HG03378 (cell line): ENCODE results near the gene SMC6.

Source experiments
- ATAC-seq: cut with Tn5 transposase; IDR thresholded peaks from one replicate; pipeline ENCODE4 v1.9.1; 2021; ENCODE audit warnings: mild to moderate bottlenecking, moderate library complexity; ENCODE audit not compliant: unreplicated experiment

The SMC6 gene

DNA sequence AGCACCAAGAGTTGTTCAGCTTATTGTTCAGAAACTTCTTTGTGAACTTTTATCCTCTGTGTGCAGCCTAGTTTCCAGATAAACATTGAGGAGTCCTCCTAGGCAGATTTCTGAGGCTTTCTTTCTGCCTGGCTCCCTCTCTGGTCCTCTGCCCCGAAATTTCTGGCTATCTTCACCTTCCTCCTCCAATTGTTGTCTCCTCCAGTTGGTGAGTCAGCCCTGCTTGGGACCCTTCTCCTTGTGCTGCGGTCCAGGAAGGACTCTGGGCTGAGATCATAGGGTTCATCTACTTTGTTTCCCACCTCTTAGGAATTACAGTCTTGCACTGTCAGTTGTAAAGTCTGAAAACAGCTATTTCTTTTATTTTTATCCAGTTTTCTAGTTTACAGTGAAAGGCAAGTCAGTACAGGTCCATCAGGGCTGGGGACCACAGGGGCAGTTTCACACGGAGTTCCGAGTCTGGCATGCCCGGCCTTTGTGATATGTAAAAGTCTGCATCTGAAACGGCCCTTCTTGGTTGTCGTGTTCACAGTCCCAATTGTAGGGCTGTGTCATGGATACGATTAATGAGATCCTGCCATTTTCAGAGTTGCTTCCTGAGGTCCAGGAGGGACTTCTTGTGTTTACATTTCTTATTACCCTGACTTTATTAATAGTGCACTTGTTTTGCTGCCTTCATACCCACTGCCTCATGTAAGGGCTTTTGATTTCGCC, 100.8 kb downstream of the SMC6 start:
- no peak for ATAC-seq

DNA sequence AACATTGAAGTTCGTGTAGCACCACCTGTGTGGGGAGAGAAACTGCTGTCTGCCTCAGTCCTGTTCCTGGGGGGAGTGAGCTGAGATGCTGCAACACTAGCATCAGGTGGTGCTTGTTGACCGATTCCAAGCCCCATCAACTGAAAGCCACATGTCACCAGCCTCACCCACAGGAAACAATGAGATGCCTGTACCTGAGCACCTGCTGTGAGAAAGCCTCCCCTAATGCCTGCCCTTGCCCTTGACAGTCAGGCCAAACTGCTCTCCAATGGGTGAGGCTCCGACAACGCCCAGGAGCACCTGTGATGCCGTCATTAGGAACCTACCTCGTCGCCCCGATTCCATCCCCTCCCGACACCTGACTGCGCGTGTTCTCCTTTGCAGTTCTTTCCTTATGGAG, 104.6 kb downstream of the SMC6 start:
- no peak for ATAC-seq

- ATAC-seq = no peak
These were observed 105.0 kb downstream of the SMC6 start for GRCh38 chr2:17648581-17648980.

DNA sequence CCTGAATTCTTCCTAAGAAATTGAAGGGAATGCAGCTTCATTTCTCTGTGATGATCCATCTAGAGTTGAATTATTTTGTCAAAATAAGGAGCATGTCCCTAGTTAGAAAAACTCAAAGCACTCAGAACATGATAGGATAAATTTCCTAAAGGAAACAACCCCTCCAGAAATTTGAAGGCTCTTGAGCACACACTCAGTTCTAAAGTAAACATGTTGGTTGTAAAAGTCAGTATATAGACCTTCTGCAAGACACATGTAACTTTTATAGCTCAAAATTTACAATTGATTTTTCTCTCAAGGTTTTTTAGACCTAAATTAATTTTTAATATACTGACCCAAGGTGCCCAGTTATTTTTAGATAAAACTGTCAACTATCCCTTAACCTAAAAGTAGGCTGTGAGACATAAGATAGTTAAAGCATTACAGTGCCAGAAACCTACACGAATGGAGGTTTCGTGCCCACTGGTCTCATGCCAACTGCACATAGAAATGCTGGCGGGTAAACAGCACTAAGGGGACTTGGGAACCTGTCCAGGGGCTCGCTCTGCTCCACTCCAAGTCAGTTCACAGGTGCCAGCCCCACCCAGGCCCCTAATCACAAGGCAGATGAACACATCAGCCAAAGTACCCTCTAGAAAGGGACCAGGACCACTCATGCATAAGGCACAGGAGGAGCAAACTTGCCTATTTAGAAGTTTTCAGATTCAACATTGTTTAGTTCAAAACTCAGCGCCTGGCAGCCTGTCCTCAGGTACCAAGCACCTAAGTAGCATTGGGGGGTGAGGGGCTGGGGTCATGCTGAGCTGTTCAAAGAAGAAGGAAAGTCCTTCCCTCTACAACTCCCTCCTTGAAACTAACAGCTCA, 106.5 kb downstream of the SMC6 start:
- ATAC-seq = no peak

DNA sequence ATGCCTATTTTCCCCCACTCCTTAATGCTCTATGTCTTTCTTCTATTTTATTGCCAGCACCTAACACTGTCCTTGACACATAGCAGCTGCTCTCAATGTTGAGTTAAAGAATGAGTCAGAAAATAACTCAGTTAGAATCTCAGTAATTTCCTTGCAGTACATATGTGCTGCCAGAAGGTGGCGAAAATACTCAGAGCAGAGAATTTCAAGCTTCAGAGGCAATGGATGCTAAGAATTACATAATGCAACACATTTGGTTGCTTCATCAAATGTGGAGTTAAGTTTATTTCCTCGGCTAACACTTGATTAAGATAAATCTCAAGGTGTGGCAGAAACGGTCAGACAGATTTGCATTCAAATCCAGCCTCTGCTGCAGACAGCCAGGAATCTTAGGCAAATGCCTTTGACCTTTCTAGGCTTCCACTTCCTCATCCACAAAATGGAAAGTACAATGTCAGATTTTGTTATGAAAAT, 107.5 kb downstream of the SMC6 start:
- ATAC-seq = peak; percentile 93

DNA sequence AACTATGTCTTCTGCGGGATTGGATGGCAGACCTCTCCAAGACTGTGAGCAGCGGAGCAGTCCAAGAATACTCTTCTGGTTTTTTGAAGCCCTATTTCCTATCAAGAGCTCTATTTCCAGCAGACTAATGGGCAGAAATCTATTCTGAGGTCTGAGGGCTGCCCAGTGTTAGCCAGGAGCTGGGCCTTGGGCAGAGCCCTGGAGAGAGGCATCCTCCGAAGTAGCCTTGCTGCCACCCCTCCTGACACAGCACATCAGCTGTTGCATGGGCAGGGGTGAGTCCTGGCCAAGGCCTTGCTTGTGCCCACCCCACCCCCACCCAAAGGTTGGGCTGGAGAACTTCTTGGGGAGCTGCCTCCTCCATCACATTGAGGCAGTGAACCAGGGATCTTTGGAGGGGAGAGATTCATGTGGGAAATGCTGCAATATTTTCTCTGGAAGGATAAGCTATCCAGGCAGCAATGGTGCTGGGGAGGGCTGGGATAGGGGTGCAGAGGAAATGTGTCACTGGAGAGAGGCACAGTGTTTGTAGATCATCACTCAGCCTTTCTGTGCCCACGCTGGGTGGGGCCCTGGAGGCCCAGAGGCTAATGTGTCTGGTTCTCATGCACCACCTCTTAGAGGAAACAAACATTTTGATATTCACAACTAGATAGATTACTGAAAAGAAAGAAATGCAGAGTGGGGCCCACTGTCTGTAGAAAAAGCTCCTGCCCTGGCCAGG, 108.5 kb downstream of the SMC6 start:
- ATAC-seq = no peak

GRCh38 chr2:17643031-17643615, 110.5 kb downstream of the SMC6 start:
- ATAC-seq = no peak

- no peak for ATAC-seq
These were observed 113.2 kb downstream of the SMC6 start for GRCh38 chr2:17640406-17640805.

GRCh38 chr2:17638196-17638743, 115.3 kb downstream of the SMC6 start:
- ATAC-seq = no peak

- no peak for ATAC-seq
These were observed 116.3 kb downstream of the SMC6 start for GRCh38 chr2:17637131-17637906.

GRCh38 chr2:17636257-17636656, 117.4 kb downstream of the SMC6 start:
- no peak for ATAC-seq

DNA sequence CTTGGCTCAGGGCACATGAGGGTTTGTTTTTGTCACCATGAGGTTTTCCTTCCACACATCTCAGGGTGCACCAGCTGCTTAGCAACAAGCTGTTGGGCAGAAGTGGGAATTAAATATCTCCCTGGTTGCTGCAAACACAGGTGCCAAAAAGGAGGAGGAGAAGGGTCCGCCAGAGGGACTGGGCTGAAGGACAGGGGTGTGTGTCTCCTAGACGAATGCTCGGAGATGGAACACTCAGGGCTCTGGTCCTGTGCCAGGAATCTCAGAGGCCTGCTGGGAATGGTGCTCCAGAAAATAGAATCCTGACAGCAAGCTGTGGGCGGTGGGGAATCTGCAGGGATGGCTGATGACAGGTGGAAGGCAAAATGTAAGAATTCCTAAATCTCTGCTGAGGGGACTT, 118.6 kb downstream of the SMC6 start:
- no peak for ATAC-seq

DNA sequence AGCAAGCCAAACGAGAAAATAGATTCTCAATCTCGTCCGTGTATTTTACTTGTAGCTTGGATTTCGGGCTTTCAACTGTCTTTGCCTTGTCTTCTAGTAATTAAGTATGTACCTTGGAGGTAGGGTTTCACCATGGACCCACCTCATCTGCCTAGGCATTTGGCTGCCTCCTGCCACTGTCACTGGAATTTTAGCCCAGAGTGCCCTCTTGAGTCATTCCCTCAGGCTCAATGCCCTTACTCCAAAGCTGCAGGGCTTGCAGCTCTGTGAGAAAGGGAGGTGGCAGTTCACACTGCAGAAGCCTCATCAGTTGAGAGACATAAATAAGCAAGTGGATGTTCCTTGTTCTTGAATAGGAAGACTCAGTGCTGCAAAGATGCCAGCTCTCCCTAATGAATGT, 123.5 kb downstream of the SMC6 start:
- no peak for ATAC-seq

GRCh38 chr2:17628349-17629261, 125.0 kb downstream of the SMC6 start:
- peak; percentile 42 for ATAC-seq

DNA sequence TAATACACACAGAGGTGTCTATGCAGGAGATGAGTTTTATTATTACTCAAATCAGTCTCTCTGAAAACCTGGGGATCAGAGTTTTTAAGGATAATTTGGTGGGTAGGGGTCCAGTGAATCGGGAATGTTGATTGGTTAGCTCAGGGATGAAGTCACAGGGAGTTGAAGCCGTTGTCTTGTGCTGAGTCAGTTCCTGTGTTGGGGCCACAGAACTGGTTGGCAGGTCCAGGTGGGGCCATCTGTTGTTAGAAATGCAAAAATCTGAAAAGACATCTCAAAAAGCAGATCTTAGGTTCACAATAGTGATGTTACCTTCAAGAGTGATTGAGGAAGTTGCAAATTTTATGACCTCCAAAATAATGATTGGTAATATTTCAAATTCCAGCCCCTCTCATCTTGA, 126.2 kb downstream of the SMC6 start:
- ATAC-seq = no peak

DNA sequence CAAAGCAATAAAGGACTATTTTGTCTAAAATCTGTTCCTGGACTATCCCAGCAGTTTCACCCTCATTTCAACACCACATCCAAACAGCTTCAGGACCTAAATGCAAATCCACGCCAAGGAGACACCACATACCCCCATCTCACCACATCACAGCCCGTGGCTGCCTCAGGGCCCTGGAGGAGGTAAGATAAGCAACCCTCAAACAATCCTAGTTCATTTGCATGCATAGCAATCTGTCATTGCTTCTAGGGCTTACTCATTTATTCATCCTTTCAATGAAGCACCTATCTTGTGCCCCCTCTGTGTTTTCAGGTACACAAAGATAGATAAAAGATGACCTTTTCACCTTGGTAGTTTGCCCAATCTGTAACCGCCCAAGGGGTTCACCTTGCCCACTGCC, 126.6 kb downstream of the SMC6 start:
- no peak for ATAC-seq

- ATAC-seq = no peak
These were observed 128.2 kb downstream of the SMC6 start for GRCh38 chr2:17625446-17625845.

- no peak for ATAC-seq
These were observed 131.8 kb downstream of the SMC6 start for GRCh38 chr2:17621781-17622180.

- ATAC-seq = no peak
These were observed 132.8 kb downstream of the SMC6 start for GRCh38 chr2:17620841-17621240.
